HG02973 (cell line): ENCODE measurements around the gene HUS1B.
"Not testable (repeated sequence)": the region's sequence is repeated elsewhere in the genome, so short reads cannot be mapped to it uniquely, and the experiment has no call there.

Source experiments
- ATAC-seq: cut with Tn5 transposase; IDR thresholded peaks from one replicate; pipeline ENCODE4 v1.9.1; 2021; ENCODE audit warnings: moderate library complexity; ENCODE audit not compliant: unreplicated experiment

The HUS1B gene

DNA sequence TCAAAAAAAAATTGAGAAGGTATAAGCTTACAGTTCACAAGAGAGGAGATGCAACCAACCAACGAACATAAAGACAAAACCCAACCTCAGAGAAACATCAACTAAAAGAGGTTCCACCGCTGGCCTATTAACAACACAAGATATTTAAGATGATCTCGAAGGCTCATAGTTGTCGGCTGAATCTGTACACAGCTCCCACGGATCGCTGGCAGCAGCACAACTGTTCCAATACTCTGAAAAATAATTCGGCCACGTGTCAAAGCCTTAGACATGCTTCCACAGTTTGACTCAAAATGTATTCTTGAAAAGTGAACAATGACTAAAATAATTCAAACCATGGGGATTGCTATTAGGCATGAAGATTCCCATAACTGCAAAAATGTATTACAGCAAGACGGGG is 22.4 kb upstream of the HUS1B start:
- no peak for ATAC-seq

DNA sequence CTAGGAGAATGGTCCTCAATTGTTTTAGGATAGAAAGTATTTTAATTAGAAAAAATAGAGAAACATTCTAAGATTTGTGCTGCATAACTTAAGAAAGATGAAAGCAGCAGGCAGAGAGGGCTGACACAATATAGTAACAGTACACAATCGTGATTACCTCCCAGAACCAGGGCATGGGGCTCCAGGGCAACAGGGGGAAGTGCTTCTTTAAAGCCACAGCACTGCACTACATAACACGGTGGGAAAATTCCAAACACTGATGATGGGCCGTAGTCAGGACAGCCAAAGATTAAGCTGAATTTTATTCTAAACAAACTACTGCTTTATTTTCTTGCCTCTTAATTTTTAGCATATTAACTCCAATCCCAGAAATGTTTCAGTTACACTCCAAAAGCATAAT is 21.6 kb upstream of the HUS1B start:
- ATAC-seq: no peak

DNA sequence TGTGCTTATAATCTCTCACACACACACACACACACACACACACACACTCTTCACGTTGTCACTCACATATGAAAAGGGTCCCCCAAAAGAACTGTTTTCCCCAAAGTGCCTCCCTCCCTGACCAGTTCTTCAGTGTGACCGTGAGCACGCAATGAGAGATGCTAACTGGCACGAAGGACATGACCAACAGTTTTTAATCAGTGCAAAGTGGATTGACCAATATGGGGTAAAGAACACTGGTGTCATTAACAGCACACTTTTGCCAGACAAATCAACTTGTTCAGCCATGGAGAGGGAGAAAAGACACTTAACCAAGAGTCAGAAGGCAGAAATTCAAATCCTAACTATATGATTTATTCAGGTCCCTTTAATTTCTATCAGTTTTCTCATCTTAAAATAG is 21.0 kb upstream of the HUS1B start:
- no peak for ATAC-seq

DNA sequence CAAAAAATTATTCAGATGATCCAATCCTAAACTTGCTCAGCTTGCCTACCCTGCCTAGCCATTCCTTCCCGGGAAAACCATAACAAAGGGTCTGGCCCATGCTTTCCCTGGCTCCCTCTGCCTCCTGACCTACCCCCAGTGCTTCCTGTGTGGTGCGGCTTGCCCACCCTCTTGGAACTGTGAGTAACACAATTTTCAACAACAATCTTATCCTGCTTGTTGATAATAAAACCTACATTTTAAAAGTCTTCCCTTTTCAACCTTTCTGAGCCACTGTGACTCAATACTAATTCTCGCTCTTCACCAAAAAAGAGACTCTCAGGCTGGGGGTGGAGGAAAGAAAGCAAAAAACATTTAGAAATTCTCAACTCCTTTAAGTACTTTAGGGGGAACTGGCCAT is 18.1 kb upstream of the HUS1B start:
- ATAC-seq: no peak

DNA sequence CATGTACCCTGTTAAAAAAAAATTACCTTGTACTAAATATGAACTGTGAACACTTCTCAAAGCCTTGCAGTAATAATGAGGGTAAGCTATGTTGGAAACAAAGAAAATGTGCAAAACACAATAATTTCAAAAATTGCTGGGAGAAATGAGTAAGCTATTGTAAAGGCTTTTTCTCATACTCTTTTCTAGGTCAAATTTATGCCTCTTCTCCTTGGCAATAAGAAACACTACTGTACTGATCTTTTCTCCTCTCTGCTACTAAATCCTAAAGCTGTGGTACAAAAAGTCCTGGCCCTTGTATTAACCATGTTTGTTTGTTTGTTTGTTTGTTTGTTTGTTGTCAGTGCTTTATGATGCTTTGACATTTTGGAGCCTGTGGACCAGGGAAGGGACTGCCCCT is 17.5 kb upstream of the HUS1B start:
- no peak for ATAC-seq

DNA sequence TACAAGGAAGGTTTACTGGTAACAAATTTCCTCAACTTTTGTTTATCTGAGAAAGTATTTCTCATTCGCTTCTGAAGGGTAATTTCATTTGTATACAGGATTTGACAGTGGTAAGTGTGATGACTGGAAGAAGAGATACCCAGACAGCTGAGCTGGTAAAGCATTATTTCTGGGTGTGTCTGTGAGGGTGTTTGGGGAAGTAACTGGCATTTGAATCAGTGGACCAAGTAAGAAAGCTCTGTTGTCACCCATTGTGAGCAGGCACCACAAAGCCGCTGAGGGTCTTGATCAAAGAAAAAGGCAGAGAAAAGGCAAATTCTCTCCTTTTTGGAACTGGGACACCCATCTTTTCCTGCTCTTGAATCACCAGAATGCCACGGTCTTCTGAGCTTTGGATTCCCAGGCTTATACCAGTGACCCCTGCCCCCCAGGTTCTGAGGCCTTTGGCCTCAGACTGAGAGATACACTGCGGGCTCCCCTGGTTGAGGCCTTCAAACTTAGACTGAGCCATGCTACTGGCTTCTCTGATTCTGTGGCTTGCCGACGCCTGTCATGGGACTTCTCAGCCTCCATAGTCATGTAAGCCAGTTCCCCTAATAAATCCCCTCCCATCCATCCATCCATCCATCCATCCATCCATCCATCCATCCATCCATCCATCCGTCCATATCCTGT is 10.5 kb upstream of the HUS1B start:
- ATAC-seq: no peak

DNA sequence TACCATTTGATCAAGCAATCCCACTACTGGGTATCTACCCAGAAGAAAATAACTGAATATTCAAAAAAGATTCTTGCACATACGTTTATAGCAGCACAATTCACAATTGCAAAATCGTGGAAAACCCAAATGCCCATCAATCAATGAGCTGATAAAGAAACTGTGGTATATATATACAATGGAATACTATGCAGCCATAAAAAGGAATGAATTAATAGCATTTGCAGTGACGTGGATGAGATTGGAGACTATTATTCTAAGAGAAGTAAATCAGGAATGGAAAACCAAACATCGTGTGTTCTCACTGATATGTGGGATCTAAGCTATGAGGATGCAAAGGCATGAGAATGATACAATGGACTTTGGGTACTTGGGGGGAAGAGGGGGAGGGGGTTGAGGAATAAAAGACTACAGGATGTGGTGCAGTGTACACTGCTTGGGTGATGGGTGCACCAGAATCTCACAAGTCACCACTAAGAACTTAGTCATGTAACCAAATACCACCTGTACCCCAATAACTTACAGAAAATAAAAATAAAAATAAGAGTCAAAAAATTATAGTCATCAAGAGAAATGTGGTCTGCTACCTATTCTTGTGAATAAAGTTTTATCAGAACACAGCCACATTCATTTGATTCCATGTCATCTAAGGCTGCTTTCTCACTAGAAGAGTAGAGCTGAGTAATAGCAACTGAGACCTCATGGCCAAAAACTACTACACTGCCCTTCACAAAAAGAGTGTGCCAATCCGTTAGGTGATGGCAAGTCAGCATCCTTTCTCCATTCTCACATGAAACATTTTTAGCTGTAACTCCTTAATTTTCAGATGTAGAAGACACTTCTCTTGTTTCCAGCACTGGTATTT is 8.7 kb upstream of the HUS1B start:
- no peak for ATAC-seq

DNA sequence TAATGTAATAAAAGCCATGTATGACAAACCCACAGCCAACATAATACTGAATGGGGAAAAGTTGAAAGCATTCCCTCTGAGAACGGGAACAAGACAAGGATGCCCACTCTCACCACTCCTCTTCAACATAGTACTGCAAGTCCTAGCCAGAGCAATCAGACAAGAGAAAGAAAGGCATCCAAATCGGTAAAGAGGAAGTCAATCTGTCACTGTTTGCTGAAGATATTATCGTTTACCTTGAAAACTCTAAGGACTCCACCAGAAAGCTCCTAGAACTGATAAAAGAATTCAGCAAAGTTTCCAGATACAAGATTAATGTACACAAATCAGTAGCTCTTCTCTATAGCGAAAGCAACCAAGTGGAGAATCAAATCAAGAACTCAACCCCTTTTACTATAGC is 6.9 kb upstream of the HUS1B start:
- ATAC-seq: not testable (repeated sequence)

DNA sequence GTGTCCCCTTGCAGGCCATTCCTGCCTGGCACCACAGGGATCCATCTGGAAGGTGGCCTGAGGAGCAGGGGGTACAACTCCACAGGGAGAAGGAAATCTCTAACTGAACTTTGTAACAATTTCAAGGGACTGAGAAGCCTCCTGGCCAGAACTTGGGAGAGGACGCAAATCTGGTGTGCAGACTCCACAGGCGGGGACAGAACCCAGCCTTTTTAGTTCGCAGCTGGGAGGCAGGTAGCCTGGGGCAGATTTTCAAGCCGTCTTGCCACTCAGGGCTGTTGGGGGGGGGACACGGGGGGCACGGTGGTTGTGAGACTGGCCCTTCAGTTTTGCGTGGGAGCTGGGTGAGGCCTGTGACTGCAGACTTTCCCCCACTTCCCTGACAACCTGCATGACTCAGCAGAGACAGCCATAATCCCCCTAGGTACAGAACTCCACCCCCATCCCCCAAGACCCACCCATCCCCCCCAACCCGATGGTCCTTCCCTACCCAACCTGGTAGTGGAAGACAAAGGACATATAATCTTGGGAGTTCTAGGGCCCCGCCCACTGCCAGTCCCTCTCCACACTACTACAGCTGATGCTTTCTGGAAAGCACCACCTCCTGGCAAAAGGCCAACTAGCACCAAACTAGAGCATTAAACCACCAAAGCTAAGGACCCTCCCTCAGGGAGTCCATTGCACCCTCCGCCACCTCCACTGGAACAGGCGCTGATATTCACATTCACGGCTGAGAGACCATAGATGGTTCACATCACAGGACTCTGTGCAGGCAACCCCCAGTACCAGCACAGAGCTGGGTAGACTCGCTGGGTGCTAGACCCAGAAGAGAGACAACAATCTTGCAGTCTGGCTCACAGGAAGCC is 3.0 kb upstream of the HUS1B start:
- no peak for ATAC-seq

DNA sequence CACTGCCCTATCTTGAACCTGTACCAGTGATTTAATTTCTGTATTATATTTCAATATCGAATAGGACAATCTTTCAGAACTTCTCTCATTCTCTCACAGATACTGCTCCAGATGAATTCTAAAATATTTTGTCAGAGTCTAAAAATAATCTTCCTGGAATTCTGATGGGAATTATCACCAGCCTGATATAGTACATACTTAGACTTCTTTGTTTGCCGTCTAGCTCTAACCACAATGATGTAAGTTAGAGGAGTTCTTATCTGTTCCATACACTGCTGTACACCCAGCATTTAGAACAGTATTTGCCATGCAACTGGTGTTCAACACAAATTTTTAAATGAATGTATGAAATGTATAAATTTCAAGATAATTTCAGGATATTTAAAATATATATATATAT is 1.3 kb upstream of the HUS1B start:
- ATAC-seq: no peak

DNA sequence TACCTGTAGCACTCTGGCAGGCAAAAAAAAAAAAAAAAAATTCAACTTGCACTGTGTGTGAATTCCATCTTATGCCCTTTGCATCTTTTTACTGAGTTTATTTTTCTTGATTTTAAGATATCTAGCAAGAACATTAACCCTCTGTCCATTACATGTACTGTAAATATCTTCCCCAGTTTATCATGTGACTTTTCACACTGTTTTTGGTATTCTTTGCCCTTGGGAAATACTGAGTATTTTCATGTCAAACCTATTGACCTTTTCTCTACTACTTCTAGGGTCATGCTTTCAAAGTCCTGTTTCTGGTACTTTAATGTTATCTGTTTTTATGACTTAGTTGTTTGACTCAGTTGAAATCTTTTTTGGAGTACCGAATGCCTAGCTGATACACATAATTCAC is 843 bp upstream of the HUS1B start:
- ATAC-seq: no peak

DNA sequence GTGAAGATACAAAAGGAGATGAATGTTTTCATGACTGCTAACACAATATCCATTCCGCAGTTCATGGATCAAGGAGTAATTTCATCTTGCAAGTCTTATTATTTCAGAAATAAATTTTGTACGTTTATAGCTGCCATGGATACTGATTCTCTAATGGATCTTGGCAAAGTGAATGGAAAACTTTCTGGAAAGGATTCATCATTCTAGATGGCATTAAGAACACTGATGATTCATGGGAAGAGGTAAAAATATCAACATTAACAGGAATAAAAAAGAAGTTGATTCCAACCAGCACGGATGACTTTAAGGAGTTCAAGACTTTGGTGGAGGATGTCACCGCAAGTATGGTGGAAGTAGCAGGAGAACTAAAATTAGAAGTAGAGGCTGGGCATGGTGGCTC is 2.8 kb downstream of the HUS1B start:
- no peak for ATAC-seq

DNA sequence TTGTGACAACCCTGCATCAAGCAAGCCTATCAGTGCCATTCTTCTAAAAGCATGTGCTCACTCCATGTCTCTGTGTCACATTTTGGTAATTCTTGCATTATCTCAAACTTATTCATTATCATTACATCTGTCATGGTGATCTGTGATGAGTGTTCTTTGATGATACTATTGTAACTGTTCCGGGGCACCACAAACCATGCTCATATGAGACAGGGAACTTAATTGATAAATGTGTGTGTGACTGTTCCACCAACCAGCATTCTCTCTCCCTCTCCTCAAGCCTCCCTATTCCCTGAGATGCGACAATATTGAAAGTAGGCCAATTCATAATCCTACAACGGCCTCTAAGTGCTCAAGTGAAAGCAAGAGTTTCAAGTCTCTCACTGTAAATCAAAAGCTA is 4.0 kb downstream of the HUS1B start:
- no peak for ATAC-seq

DNA sequence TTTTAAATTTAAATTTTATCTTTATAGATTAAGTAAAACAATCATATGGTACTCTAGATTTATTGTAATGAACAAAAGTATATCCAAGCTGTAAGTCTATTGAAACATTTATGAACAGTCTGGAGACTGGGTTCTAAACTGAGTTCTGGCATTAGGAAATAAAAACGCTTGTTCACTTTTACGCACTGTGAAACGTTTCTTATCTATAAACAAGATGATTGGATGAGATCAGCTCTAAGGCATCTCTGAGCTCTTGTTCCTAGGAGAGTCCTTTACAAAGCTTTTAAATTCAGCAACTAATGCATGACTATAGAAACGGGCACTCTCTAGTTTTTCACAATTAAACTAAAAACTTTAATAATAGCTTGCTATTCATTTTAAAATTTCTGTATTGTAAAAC is 6.8 kb downstream of the HUS1B start:
- ATAC-seq: no peak

DNA sequence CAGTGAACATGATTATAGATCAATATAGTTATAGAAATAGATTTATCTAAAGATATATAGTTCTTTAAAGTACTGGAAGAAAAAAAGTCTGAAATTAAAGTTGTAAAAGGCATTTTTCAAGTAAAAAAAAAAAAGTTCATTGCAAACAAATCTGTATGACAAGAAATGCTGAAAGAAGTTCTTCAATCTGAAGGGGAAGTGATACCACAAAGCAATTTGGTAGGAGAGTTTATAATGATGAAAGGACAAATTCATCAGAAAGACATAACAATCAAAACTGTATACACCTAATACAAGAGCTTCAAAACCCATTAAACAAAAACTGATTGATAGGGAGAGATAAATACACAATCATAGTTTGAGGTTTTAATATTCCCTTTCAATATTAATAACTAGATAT is 14.1 kb downstream of the HUS1B start:
- no peak for ATAC-seq

DNA sequence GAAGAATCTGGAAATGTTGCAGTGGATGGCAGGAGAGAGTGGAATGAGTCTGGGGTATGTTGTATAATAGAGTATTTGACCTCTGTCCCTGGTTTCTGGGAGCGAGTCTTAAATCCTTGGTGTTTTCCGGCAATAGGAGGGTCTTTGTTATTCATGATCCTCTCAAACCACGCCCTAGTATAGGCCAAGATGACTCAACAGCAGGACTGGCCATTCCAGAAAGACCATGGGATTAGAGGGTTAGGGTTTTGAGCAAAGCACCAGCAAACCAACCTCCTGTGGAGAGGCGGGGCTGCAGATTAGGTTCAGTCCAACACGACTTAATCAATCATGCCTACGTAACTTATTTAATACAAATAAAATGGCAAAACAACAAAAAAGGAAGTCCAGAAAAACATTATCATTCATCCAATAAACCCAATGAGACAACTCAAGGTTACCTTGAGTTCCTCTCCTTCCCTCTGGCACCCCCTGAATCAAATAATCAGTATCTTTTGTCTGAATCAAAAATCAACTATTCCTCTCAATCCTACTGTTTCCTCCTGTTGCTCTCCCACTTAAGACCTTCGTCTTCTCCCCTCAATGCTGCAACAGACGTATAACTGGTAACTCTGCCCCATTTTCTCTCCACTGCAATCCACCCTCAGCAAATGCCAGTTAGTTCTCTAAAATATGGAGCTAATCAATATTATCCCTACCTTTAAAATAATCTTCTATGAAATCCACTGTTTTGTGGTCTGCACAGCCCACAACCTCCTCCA is 15.5 kb downstream of the HUS1B start:
- ATAC-seq: no peak

DNA sequence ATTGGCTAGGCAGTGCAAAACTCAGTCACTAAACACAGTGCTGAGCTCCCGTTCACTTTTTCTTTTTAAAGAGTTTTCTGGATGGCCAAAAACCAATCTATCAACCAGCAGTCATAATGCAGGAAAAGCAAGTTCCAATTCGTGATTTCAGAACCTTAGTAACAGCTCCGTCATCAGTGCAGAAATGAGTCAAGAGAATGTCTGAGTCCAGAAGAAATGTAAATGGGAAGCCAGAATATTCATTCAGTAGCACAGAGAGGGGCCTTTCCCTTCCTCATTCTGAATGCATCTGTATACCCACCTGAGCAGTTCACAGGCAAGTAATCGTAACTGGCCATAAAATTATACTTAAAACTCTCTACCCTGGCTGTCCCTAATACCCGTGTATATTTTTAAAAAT is 20.4 kb downstream of the HUS1B start:
- no peak for ATAC-seq

DNA sequence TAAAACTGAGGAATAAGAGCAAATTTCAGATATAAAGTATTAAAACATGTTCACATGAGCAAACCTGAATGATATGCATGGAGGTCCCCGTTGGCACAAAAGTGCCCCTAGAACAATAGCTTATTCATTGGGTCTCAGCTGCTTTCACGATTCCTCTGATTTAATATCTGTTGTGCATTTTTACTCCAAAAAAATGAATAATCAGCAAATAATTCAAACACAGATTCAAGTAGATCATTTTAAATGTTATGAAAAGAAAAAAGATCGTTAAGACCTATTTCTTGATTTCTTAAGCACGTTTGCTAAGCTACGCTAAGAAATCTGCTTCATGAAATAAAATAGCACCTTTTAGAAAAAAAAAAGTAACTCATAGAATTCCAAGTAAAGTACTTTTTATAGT is 21.7 kb downstream of the HUS1B start:
- ATAC-seq: no peak

DNA sequence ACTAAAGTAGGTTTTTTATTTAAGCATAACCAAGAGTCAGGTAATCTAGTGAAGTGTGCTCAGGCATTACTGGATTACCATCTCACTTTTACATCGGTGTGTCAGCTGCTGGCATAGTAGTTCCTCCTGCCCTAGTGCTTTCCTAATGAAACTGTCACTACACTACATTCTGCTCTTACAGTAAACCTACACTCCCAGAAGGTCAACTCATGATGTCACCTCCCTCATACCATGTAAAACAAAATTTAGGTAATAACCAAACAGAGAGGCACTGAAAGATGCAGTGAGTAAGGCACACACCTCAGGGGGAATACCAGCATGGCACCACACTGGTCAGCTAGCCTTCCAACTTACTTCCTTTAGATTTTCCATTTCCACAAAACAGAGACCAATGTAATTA is 23.3 kb downstream of the HUS1B start:
- no peak for ATAC-seq

DNA sequence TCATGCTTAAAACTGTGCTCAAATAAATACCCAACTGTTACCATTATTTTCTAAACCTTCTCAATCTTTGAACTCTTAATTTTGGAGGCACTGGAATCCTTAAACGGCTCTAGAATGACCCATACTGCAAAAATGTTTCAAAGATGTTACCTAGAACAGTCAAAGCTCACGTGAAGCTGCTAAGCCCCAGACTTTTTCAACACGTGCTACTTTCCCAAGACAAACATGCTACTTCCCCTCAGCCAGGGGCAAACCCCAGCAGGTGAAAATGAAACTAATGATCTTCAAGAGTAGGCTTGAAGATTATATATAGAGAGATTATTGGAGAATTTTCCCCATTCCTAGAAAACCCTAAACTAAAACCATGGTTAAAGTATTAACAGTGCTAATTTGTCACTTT is 28.1 kb downstream of the HUS1B start:
- no peak for ATAC-seq

DNA sequence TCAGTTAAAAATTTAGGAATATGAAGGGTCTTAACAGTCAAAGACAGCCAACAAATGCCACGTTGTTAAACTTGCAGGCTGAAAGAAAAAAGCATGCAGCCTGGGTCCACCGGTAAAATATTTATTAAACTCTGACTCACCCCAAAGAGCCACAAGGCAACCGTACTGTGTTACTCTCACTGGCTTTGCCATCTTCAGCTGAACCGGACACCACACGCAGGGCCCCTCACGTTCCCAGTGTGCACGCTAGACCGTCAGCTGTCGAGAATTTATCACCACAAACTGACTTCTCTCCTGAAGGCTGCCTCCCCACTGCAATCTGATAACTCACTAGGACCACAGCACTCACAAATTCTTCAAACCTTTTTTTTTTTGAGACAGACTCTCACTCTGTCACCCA is 30.7 kb downstream of the HUS1B start:
- no peak for ATAC-seq
